Fibroblast of the aortic adventitia (primary cell): Measurements from ENCODE around the gene CKS1B. TPM values are rescaled to one million over a fixed set of nuclear protein-coding genes. Genes with fewer than 3 reads are reported as not detected.

ENCODE experiments used
- DNase-seq: peaks from one replicate; pipeline ENCODE4 v3.0.0-alpha.2; 2010; ENCODE audit warnings: low read depth
- H3K4me3 ChIP-seq: 2 replicates; pipeline ENCODE4 v1.5.1; 2011; ENCODE audit warnings: low read depth, mild to moderate bottlenecking, control low read depth, low read length, moderate library complexity
- CTCF ChIP-seq: IDR thresholded peaks from 2 replicates; pipeline ENCODE4 v1.5.1; 2011; ENCODE audit warnings: mild to moderate bottlenecking, low read length, control low read depth, inconsistent platforms; ENCODE audit not compliant: insufficient read depth
- total RNA-seq: library from RNA; depleted of rRNA; stranded (reverse); fragments of >200 nt; gene quantifications from 2 replicates; pipeline ENCODE4 v1.2.3, GENCODE V29; 2012; ENCODE audit warnings: low replicate concordance

The CKS1B gene
- total RNA-seq, 1 donor = 80.7 TPM

GRCh38 chr1:155008015-155008941 is 33.8 kb downstream of the CKS1B start:
- no peak overlapping the region for H3K4me3 ChIP-seq
- TF ChIP-seq CTCF = no peak
- DNase-seq = no peak

- TF ChIP-seq CTCF = no peak
- no peak for DNase-seq
- H3K4me3 ChIP-seq = no peak overlapping the region
Observed at GRCh38 chr1:155009221-155009711, 34.8 kb downstream of the CKS1B start.

- TF ChIP-seq CTCF = no peak
- DNase-seq = no peak
- no peak overlapping the region for H3K4me3 ChIP-seq
Observed at GRCh38 chr1:155009742-155010141, 35.3 kb downstream of the CKS1B start.

GRCh38 chr1:155010211-155010918 is 35.9 kb downstream of the CKS1B start:
- TF ChIP-seq CTCF = no peak
- no peak overlapping the region for H3K4me3 ChIP-seq
- no peak for DNase-seq

GRCh38 chr1:155011004-155011416 is 36.5 kb downstream of the CKS1B start:
- no peak for DNase-seq
- no peak for TF ChIP-seq CTCF
- no peak overlapping the region for H3K4me3 ChIP-seq

GRCh38 chr1:155011437-155012025 is 37.0 kb downstream of the CKS1B start:
- no peak for DNase-seq
- no peak overlapping the region for H3K4me3 ChIP-seq
- no peak for TF ChIP-seq CTCF
